Sigmoid colon (tissue), 4 donors: ENCODE results near the gene GUCY1A2.

Experiments used
- POLR2AphosphoS5 ChIP-seq, 4 donors: sonication (generic); formaldehyde crosslinking; IDR thresholded peaks; one replicate each; pipeline ENCODE4 v1.6.1; 2017; ENCODE audit warnings: antibody characterized with exemption in 4 of 4
- TF ChIP-seq, protein P1 (sequence below), 4 experiments: fragments of 450-650 bp in 3 of 4; fragments of 200-600 bp in 1 of 4; IDR thresholded peaks; one replicate each; pipeline ENCODE4 v1.5.1; 2016 to 2019; ENCODE audit warnings: antibody characterized with exemption in 4 of 4, mild to moderate bottlenecking in 3 of 4, moderate library complexity in 2 of 4

DNA sequence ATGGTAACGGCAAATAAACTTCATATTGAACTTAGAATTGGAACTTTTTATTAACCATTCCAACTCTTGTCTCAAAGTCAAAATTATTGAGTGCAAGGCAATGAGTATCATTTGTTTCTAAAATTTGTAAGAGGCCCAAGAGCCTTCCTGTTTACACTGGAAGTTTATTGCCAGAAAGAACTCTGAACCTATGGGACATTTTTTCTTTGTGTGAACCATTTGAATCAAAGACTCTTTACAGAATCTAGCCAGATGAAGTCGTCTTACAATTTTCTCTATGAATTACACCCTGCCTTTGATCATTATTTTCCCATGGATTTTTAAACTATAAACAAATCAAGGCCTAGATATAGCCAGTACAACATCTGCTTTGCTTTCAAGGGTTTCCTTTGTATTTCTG, 2.3 kb upstream of the GUCY1A2 start:
- TF ChIP-seq, protein P1, sequence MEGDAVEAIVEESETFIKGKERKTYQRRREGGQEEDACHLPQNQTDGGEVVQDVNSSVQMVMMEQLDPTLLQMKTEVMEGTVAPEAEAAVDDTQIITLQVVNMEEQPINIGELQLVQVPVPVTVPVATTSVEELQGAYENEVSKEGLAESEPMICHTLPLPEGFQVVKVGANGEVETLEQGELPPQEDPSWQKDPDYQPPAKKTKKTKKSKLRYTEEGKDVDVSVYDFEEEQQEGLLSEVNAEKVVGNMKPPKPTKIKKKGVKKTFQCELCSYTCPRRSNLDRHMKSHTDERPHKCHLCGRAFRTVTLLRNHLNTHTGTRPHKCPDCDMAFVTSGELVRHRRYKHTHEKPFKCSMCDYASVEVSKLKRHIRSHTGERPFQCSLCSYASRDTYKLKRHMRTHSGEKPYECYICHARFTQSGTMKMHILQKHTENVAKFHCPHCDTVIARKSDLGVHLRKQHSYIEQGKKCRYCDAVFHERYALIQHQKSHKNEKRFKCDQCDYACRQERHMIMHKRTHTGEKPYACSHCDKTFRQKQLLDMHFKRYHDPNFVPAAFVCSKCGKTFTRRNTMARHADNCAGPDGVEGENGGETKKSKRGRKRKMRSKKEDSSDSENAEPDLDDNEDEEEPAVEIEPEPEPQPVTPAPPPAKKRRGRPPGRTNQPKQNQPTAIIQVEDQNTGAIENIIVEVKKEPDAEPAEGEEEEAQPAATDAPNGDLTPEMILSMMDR (IDR thresholded peaks at IDR 0.05) = no peak
- no peak for TF ChIP-seq POLR2AphosphoS5 (IDR thresholded peaks at IDR 0.05)
